H1 (cell line): Measurements from ENCODE around the gene OR52W1. TPM values are rescaled to one million over a fixed set of nuclear protein-coding genes. Genes with fewer than 3 reads are reported as not detected.

ENCODE experiments used
- CTCF ChIA-PET: fragments of 300-600 bp; sonication (Branson Sonifier 250); formaldehyde crosslinking; loops from one replicate; lab custom pipeline; 2021; ENCODE audit not compliant: partially characterized antibody; lab: Charles Lee
- POLR2A ChIA-PET: fragments of 300-600 bp; sonication (Branson Sonifier 250); formaldehyde crosslinking; loops from one replicate; lab custom pipeline; 2021; ENCODE audit warnings: inconsistent platforms; ENCODE audit not compliant: partially characterized antibody; lab: Charles Lee
- DNase-seq, 2 experiments: peaks; one replicate each; pipeline versions ENCODE4 v3.0.0 to v3.0.0-alpha.2; 2010 to 2022; ENCODE audit warnings: low spot score in 2 of 2, low read depth in 1 of 2, mixed read lengths in 1 of 2
- FAIRE-seq: peaks from 2 replicates; lab custom pipeline; 2011; peaks lifted over from hg19 to GRCh38; lab: Jason Lieb, UNC
- H2AFZ ChIP-seq: 2 replicates; pipeline ENCODE4 v1.8.1; 2012; ENCODE audit warnings: low read length, inconsistent platforms
- H2AK5ac ChIP-seq: 2 replicates; pipeline ENCODE4 v1.6.1; 2013; ENCODE audit warnings: low read depth, low read length
- H2BK120ac ChIP-seq: replicated peaks from 2 replicates; pipeline ENCODE3; 2013; ENCODE audit warnings: low read depth, low read length, inconsistent platforms
- H2BK12ac ChIP-seq: 2 replicates; pipeline ENCODE4 v1.6.1; 2013; ENCODE audit warnings: low read depth, low read length
- H2BK15ac ChIP-seq: 2 replicates; pipeline ENCODE4 v1.6.1; 2013; ENCODE audit warnings: low read length
- H2BK20ac ChIP-seq: 2 replicates; pipeline ENCODE4 v1.6.1; 2013; ENCODE audit warnings: low read length
- H2BK5ac ChIP-seq: 2 replicates; pipeline ENCODE4 v1.6.1; 2013; ENCODE audit warnings: low read depth, low read length
- H3K14ac ChIP-seq: 2 replicates; pipeline ENCODE4 v1.6.1; 2013; ENCODE audit warnings: inconsistent platforms; ENCODE audit not compliant: insufficient read length
- H3K18ac ChIP-seq: 2 replicates; pipeline ENCODE4 v1.6.1; 2013; ENCODE audit warnings: low read length; ENCODE audit errors: extremely low read depth
- H3K23ac ChIP-seq: 2 replicates; pipeline ENCODE4 v1.6.1; 2013; ENCODE audit warnings: inconsistent platforms; ENCODE audit not compliant: insufficient read length
- H3K23me2 ChIP-seq: 2 replicates; pipeline ENCODE4 v1.6.1; 2013; ENCODE audit warnings: low read depth, low read length
- H3K27ac ChIP-seq: 2 replicates; pipeline ENCODE4 v1.6.1; 2011; ENCODE audit warnings: low read depth, low read length, inconsistent platforms
- H3K27me3 ChIP-seq, 4 experiments: replicated peaks in 1 of 4; 1 replicate in 1 of 4; 2 replicates in 3 of 4; pipeline versions ENCODE4 v1.6.1 to v1.8.1; 2011 to 2013; ENCODE audit warnings: low read length in 3 of 4, mild to moderate bottlenecking in 3 of 4, inconsistent platforms in 2 of 4, mixed read lengths in 2 of 4, moderate library complexity in 1 of 4; ENCODE audit not compliant: control insufficient read depth in 3 of 4, insufficient read depth in 3 of 4; ENCODE audit errors: extremely low read depth in 1 of 4
- H3K36me3 ChIP-seq, 4 experiments: 2 replicates each; pipeline versions ENCODE4 v1.6.1 to v1.8.1; 2011 to 2013; ENCODE audit warnings: mild to moderate bottlenecking in 4 of 4, low read length in 3 of 4, moderate library complexity in 2 of 4, control low read depth in 1 of 4, inconsistent platforms in 1 of 4; ENCODE audit not compliant: insufficient read depth in 4 of 4, control insufficient read depth in 2 of 4
- H3K4ac ChIP-seq: replicated peaks from 2 replicates; pipeline ENCODE3; 2013; ENCODE audit warnings: low read length, low read depth, mixed read lengths, inconsistent platforms; ENCODE audit not compliant: insufficient read length
- H3K4me1 ChIP-seq, 4 experiments: replicated peaks in 1 of 4; 1 replicate in 1 of 4; 2 replicates in 3 of 4; pipeline versions ENCODE4 v1.6.1 to v1.8.1; 2011 to 2013; ENCODE audit warnings: low read length in 3 of 4, inconsistent platforms in 2 of 4, mixed read lengths in 1 of 4; ENCODE audit not compliant: insufficient read depth in 4 of 4, control insufficient read depth in 3 of 4
- H3K4me2 ChIP-seq, 2 experiments: 2 replicates each; pipeline versions ENCODE4 v1.6.1 to v1.8.1; 2011 to 2013; ENCODE audit warnings: low read depth in 2 of 2, low read length in 2 of 2, control low read depth in 1 of 2, inconsistent platforms in 1 of 2, mild to moderate bottlenecking in 1 of 2; ENCODE audit not compliant: insufficient read depth in 1 of 2
- H3K4me3 ChIP-seq, 4 experiments: fragments of 200-600, 300-600 bp in 1 of 4; sonication (generic), shearing (Covaris generic), sonication (Bioruptor Twin) in 1 of 4; 2 replicates each; pipeline versions ENCODE4 v1.5.1 to v1.8.1; 2011 to 2016; ENCODE audit warnings: low read length in 4 of 4, low read depth in 3 of 4, control low read depth in 2 of 4, inconsistent platforms in 2 of 4, mild to moderate bottlenecking in 2 of 4, mixed read lengths in 1 of 4, moderate library complexity in 1 of 4; ENCODE audit not compliant: insufficient read depth in 2 of 4; ENCODE audit errors: extremely low read depth in 1 of 4
- H3K56ac ChIP-seq: replicated peaks from 2 replicates; pipeline ENCODE3; 2013; ENCODE audit warnings: low read depth, mild to moderate bottlenecking, mixed read lengths, low read length, inconsistent platforms; ENCODE audit not compliant: insufficient read length
- H3K79me1 ChIP-seq: 2 replicates; pipeline ENCODE4 v1.6.1; 2013; ENCODE audit warnings: low read depth, low read length, control low read depth
- H3K79me2 ChIP-seq, 2 experiments: 2 replicates each; pipeline versions ENCODE4 v1.6.1 to v1.8.1; 2012 to 2013; ENCODE audit warnings: low read length in 2 of 2, mild to moderate bottlenecking in 2 of 2, inconsistent platforms in 1 of 2; ENCODE audit not compliant: insufficient read depth in 2 of 2, control insufficient read depth in 1 of 2
- H3K9ac ChIP-seq, 4 experiments: replicated peaks in 1 of 4; 1 replicate in 1 of 4; 2 replicates in 3 of 4; pipeline versions ENCODE4 v1.6.1 to v1.8.1; 2011 to 2013; ENCODE audit warnings: low read depth in 3 of 4, low read length in 3 of 4, control low read depth in 2 of 4, mild to moderate bottlenecking in 2 of 4, moderate library complexity in 2 of 4, inconsistent platforms in 1 of 4; ENCODE audit errors: extremely low read depth in 1 of 4
- H3K9me3 ChIP-seq, 2 experiments: 2 replicates each; pipeline versions ENCODE4 v1.6.1 to v1.8.1; 2012 to 2013; ENCODE audit warnings: mild to moderate bottlenecking in 2 of 2, moderate library complexity in 2 of 2, control low read depth in 1 of 2, inconsistent platforms in 1 of 2, low read depth in 1 of 2, low read length in 1 of 2, mixed read lengths in 1 of 2; ENCODE audit not compliant: insufficient read depth in 2 of 2
- H4K20me1 ChIP-seq, 2 experiments: replicated peaks in 1 of 2; 2 replicates each; pipeline versions ENCODE3 to v1.8.1; 2011 to 2013; ENCODE audit warnings: inconsistent platforms in 2 of 2, low read length in 2 of 2, mild to moderate bottlenecking in 1 of 2; ENCODE audit not compliant: insufficient read depth in 2 of 2, control insufficient read depth in 1 of 2
- H4K5ac ChIP-seq: 2 replicates; pipeline ENCODE4 v1.6.1; 2013; ENCODE audit warnings: low read length, low read depth, mixed read lengths, inconsistent platforms; ENCODE audit not compliant: insufficient read length
- H4K8ac ChIP-seq: 2 replicates; pipeline ENCODE4 v1.8.0; 2013; ENCODE audit warnings: mild to moderate bottlenecking, moderate library complexity, low read length, inconsistent platforms; ENCODE audit not compliant: insufficient read depth; ENCODE audit errors: extremely low read depth
- H4K91ac ChIP-seq: replicated peaks from 2 replicates; pipeline ENCODE3; 2013; ENCODE audit warnings: low read length, mixed read lengths, inconsistent platforms; ENCODE audit not compliant: insufficient read length
- CHD2 ChIP-seq: IDR thresholded peaks from 2 replicates; pipeline ENCODE4 v1.6.1; 2012; ENCODE audit warnings: low read length, improper control_type of control experiment
- EGR1 ChIP-seq: IDR thresholded peaks from 2 replicates; pipeline ENCODE4 v1.6.1; 2011; ENCODE audit warnings: low read depth, low read length, borderline replicate concordance
- EP300 ChIP-seq, 2 experiments: IDR thresholded peaks; 1 replicate in 1 of 2; 2 replicates in 1 of 2; pipeline ENCODE4 v1.6.1; 2011 to 2012; ENCODE audit warnings: low read depth in 2 of 2, low read length in 2 of 2, mild to moderate bottlenecking in 2 of 2, borderline replicate concordance in 1 of 2, inconsistent platforms in 1 of 2, moderate library complexity in 1 of 2
- JUN ChIP-seq: IDR thresholded peaks from 2 replicates; pipeline ENCODE4 v1.6.1; 2011; ENCODE audit warnings: low read depth, mild to moderate bottlenecking, improper control_type of control experiment, low read length
- KDM1A ChIP-seq: fragments of 200-600, 300-600 bp; sonication (generic); IDR thresholded peaks from 2 replicates; pipeline ENCODE4 v1.7.1; 2016; ENCODE audit warnings: mild to moderate bottlenecking, low read length, borderline replicate concordance
- NANOG ChIP-seq: IDR thresholded peaks from 2 replicates; pipeline ENCODE4 v1.6.1; 2011; ENCODE audit warnings: low read length, low read depth, mild to moderate bottlenecking, inconsistent platforms; ENCODE audit not compliant: insufficient read depth, poor library complexity, severe bottlenecking
- RAD21 ChIP-seq, 2 experiments: IDR thresholded peaks in 1 of 2; conservative IDR thresholded peaks in 1 of 2; 2 replicates each; pipeline ENCODE4 v1.6.1; 2011; ENCODE audit warnings: low read depth in 2 of 2, low read length in 2 of 2, improper control_type of control experiment in 1 of 2, inconsistent platforms in 1 of 2, mild to moderate bottlenecking in 1 of 2, moderate library complexity in 1 of 2
- SIN3A ChIP-seq, 2 experiments: IDR thresholded peaks in 1 of 2; conservative IDR thresholded peaks in 1 of 2; 2 replicates each; pipeline ENCODE4 v1.6.1; 2011 to 2012; ENCODE audit warnings: low read length in 2 of 2, improper control_type of control experiment in 1 of 2, low read depth in 1 of 2, mild to moderate bottlenecking in 1 of 2
- SP1 ChIP-seq: IDR thresholded peaks from 2 replicates; pipeline ENCODE4 v1.6.1; 2011; ENCODE audit warnings: low read depth, low read length
- WGBS, 2 experiments: shearing (Covaris generic) in 1 of 2; methylation state at CpG; one replicate each; pipeline versions ENCODE4 v1.1.6 to v1.1.7; 2013 to 2015; ENCODE audit warnings: low lambda C conversion rate in 2 of 2, mixed read lengths in 2 of 2, inconsistent platforms in 1 of 2, low coverage in 1 of 2, missing lambda C conversion rate in 1 of 2; ENCODE audit not compliant: insufficient replicate concordance in 2 of 2, insufficient coverage in 1 of 2, insufficient read length in 1 of 2; ENCODE audit errors: extremely low coverage in 1 of 2, missing lambda C conversion rate in 1 of 2; 5-methylcytosine and 5-hydroxymethylcytosine counted together
- polyA plus RNA-seq, 7 experiments: library from polyadenylated mRNA; depleted of rRNA in 3 of 7; stranded (reverse) in 5 of 7; unstranded in 2 of 7; fragments of >200 nt in 5 of 7; fragments of 200-250 nt in 2 of 7; gene quantifications; 1 replicate in 5 of 7; 2 replicates in 1 of 7; 4 replicates in 1 of 7; pipeline versions ENCODE4 v1.2.1 to v1.2.3, GENCODE V29; 2011 to 2013; ENCODE audit warnings: missing spikeins in 2 of 7, mixed read lengths in 2 of 7
- total RNA-seq: library from RNA; stranded (reverse); fragmentation: NEBNext Ultra II Directional; extraction: Animal tissue kit (Norgen Biotek cat#: 25700); gene quantifications from 2 replicates; pipeline ENCODE4 v1.2.1, GENCODE V29; 2021
- TF ChIP-seq, protein P1 (sequence below): IDR thresholded peaks from 2 replicates; pipeline ENCODE4 v1.6.1; 2012; ENCODE audit warnings: low read length, inconsistent platforms
- TF ChIP-seq, protein P2 (sequence below): IDR thresholded peaks from 2 replicates; pipeline ENCODE4 v1.6.1; 2012; ENCODE audit warnings: inconsistent platforms

OR52W1 gene
- total and polyA plus RNA-seq, 2 of the 8 experiments (the other 6 are each of a cell fraction or from before 2014, with no cell fraction given): not detected

DNA sequence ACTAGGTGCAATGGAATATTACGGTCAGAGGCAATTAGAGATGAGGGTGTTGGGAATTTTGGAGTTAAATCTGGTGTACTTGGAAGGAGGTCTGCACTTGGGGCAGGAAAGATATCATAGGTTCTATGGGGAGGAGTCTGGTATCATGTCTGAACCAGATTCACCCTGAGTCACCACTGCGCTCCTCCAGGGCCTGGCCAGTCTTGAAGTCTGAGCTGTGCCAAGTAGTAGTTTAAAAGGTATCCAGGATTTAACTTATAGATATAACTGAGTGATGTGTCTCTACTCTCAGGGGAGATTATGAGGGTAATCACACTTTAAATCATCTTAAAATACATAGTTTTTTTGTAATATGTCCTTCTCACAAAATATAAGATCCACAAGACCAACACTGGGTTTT, 46.5 kb downstream of the OR52W1 start:
- no peak overlapping the region for H2AFZ ChIP-seq
- no peak overlapping the region for H3K56ac ChIP-seq
- H3K18ac ChIP-seq: no peak overlapping the region
- H3K4ac ChIP-seq: no peak overlapping the region
- H4K5ac ChIP-seq: no peak overlapping the region
- POLR2A ChIA-PET: no interaction called here
- no peak overlapping the region for H3K14ac ChIP-seq
- no peak overlapping the region for H2BK12ac ChIP-seq
- no peaks in the 10 kb centered on the region; a peak in 1 of 7 replicates for H3K4me1 ChIP-seq
- no peaks in the 10 kb centered on the region for H3K23me2 ChIP-seq
- H3K9me3 ChIP-seq: no peaks in the 10 kb centered on the region
- FAIRE-seq (no peak), DNase-seq (no peak)
- H3K36me3 ChIP-seq: no peaks in the 10 kb centered on the region
- no peak overlapping the region for H3K27ac ChIP-seq
- H3K23ac ChIP-seq: no peak overlapping the region
- no peaks in the 10 kb centered on the region for H4K20me1 ChIP-seq
- H3K27me3 ChIP-seq: peaks cover 0 to 2% (median 0%) of the 10 kb centered on the region in 4 experiments; a peak in 1 of 7 replicates
- H2BK120ac ChIP-seq: no peak overlapping the region
- no peak overlapping the region for H2BK15ac ChIP-seq
- no peak overlapping the region for H4K91ac ChIP-seq
- CTCF ChIA-PET: interaction anchor here (0.5 to 2.6 kb wide), 4 partner anchors 12 to 108 kb away, joined by 3 to 15 read pairs (median 3); no protein-coding TSS in a partner anchor
- H2BK5ac ChIP-seq: no peak overlapping the region
- no peaks in the 10 kb centered on the region for H3K79me1 ChIP-seq
- 95% methylated on average over 2 of the region's 2 CpGs; no CpG with 5 or more reads in 1 of the 2 experiments for WGBS, 2 experiments
- H4K8ac ChIP-seq: no peak overlapping the region
- H3K79me2 ChIP-seq: no peaks in the 10 kb centered on the region
- no peak overlapping the region for H3K4me2 ChIP-seq
- no peak overlapping the region for H3K9ac ChIP-seq
- H2BK20ac ChIP-seq: no peak overlapping the region
- no peak overlapping the region for H3K4me3 ChIP-seq
- H2AK5ac ChIP-seq: no peak overlapping the region
- TF ChIP-seq EGR1 (no peak), RAD21 (IDR thresholded peaks at IDR 0.05 in 1 of 2, conservative IDR thresholded peaks at IDR 0.05 in 1 of 2; ENCODE audit: low read depth in 2 of 2, low read length in 2 of 2) (no peak), SP1 (no peak), EP300 (IDR thresholded peaks at IDR 0.05; ENCODE audit: borderline replicate concordance in 1 of 2, low read depth in 2 of 2, low read length in 2 of 2) (no peak), JUN (no peak), SIN3A (conservative IDR thresholded peaks at IDR 0.05 in 1 of 2, IDR thresholded peaks at IDR 0.05 in 1 of 2; ENCODE audit: low read depth in 1 of 2, low read length in 2 of 2) (no peak), KDM1A (no peak), CHD2 (no peak), NANOG (no peak)
- TF ChIP-seq, protein P1, sequence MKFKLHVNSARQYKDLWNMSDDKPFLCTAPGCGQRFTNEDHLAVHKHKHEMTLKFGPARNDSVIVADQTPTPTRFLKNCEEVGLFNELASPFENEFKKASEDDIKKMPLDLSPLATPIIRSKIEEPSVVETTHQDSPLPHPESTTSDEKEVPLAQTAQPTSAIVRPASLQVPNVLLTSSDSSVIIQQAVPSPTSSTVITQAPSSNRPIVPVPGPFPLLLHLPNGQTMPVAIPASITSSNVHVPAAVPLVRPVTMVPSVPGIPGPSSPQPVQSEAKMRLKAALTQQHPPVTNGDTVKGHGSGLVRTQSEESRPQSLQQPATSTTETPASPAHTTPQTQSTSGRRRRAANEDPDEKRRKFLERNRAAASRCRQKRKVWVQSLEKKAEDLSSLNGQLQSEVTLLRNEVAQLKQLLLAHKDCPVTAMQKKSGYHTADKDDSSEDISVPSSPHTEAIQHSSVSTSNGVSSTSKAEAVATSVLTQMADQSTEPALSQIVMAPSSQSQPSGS: no peak
- TF ChIP-seq, protein P2, sequence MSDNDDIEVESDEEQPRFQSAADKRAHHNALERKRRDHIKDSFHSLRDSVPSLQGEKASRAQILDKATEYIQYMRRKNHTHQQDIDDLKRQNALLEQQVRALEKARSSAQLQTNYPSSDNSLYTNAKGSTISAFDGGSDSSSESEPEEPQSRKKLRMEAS: no peak
